Keratinocyte (primary cell): ENCODE data around the gene FTHL17.

ENCODE experiments used
- CTCF ChIP-seq, 3 experiments: IDR thresholded peaks in 1 of 3; conservative IDR thresholded peaks in 1 of 3; optimal IDR thresholded peaks in 1 of 3; 2 replicates in 2 of 3; 3 replicates in 1 of 3; pipeline versions ENCODE3 to v1.5.1; 2011; ENCODE audit warnings: low read length in 3 of 3, mild to moderate bottlenecking in 3 of 3, moderate library complexity in 2 of 3, control low read depth in 1 of 3, inconsistent platforms in 1 of 3; ENCODE audit not compliant: insufficient read depth in 2 of 3; ENCODE audit errors: extremely low read depth in 1 of 3
- EZH2 ChIP-seq: IDR thresholded peaks from one replicate; pipeline ENCODE4 v1.6.1; 2012; ENCODE audit warnings: inconsistent platforms, mild to moderate bottlenecking, low read length, moderate library complexity

GRCh38 chrX:31061091-31061490 lies 10.8 kb downstream of the FTHL17 start:
- TF ChIP-seq CTCF (optimal IDR thresholded peaks at IDR 0.05 in 1 of 3, IDR thresholded peaks at IDR 0.05 in 1 of 3, conservative IDR thresholded peaks at IDR 0.05 in 1 of 3; ENCODE audit: extremely low read depth in 1 of 3, insufficient read depth in 2 of 3, low read length in 3 of 3): no peak
- no peak for TF ChIP-seq EZH2
